Trophoblast cell (in vitro differentiated cells and primary cell): Measurements from ENCODE around the gene USP48.

ENCODE experiments used
- DNase-seq, 2 donors: peaks; one replicate each; pipeline ENCODE4 v3.0.0-alpha.2; 2016
- H2AFZ ChIP-seq: 2 replicates; pipeline ENCODE4 v1.6.1; 2013; ENCODE audit warnings: low read length, moderate library complexity, mild to moderate bottlenecking; ENCODE audit not compliant: insufficient read depth, poor library complexity
- H2AK5ac ChIP-seq: 2 replicates; pipeline ENCODE4 v1.6.1; 2013; ENCODE audit warnings: mild to moderate bottlenecking, low read length
- H2BK120ac ChIP-seq: 2 replicates; pipeline ENCODE4 v1.6.1; 2013; ENCODE audit warnings: low read length, mild to moderate bottlenecking, moderate library complexity; ENCODE audit not compliant: insufficient read depth, poor library complexity
- H2BK12ac ChIP-seq: 2 replicates; pipeline ENCODE4 v1.6.1; 2013; ENCODE audit warnings: mild to moderate bottlenecking, low read length, moderate library complexity
- H2BK5ac ChIP-seq: 2 replicates; pipeline ENCODE4 v1.6.1; 2013; ENCODE audit warnings: low read length, low read depth, moderate library complexity, mild to moderate bottlenecking; ENCODE audit not compliant: poor library complexity
- H3K14ac ChIP-seq: 2 replicates; pipeline ENCODE4 v1.6.1; 2013; ENCODE audit warnings: mild to moderate bottlenecking, low read length
- H3K18ac ChIP-seq: 2 replicates; pipeline ENCODE4 v1.6.1; 2013; ENCODE audit warnings: mild to moderate bottlenecking, low read length
- H3K23ac ChIP-seq: 2 replicates; pipeline ENCODE4 v1.6.1; 2013; ENCODE audit warnings: low read length
- H3K27ac ChIP-seq: 2 replicates; pipeline ENCODE4 v1.5.1; 2013; ENCODE audit warnings: low read depth, mild to moderate bottlenecking, inconsistent platforms, low read length, moderate library complexity
- H3K27me3 ChIP-seq: 2 replicates; pipeline ENCODE4 v1.6.1; 2013; ENCODE audit warnings: inconsistent platforms, mild to moderate bottlenecking, low read length, moderate library complexity; ENCODE audit not compliant: insufficient read depth
- H3K36me3 ChIP-seq, 2 experiments: 1 replicate in 1 of 2; 2 replicates in 1 of 2; pipeline ENCODE4 v1.6.1; 2013; ENCODE audit warnings: low read length in 2 of 2, mild to moderate bottlenecking in 2 of 2, moderate library complexity in 1 of 2; ENCODE audit not compliant: insufficient read depth in 2 of 2, control insufficient read depth in 1 of 2
- H3K4ac ChIP-seq: 2 replicates; pipeline ENCODE4 v1.6.1; 2013; ENCODE audit warnings: low read depth, mild to moderate bottlenecking, low read length, moderate library complexity
- H3K4me1 ChIP-seq, 2 experiments: 1 replicate in 1 of 2; 2 replicates in 1 of 2; pipeline ENCODE4 v1.6.1; 2013; ENCODE audit warnings: low read length in 2 of 2, mild to moderate bottlenecking in 2 of 2, moderate library complexity in 1 of 2; ENCODE audit not compliant: insufficient read depth in 2 of 2, control insufficient read depth in 1 of 2
- H3K4me2 ChIP-seq: 2 replicates; pipeline ENCODE4 v1.6.1; 2013; ENCODE audit warnings: inconsistent platforms, mild to moderate bottlenecking, low read length, moderate library complexity
- H3K4me3 ChIP-seq: 2 replicates; pipeline ENCODE4 v1.5.1; 2013; ENCODE audit warnings: mild to moderate bottlenecking, low read depth, low read length, inconsistent platforms
- H3K79me1 ChIP-seq: one replicate; pipeline ENCODE4 v1.6.1; 2013; ENCODE audit warnings: low read length
- H3K79me2 ChIP-seq: 2 replicates; pipeline ENCODE4 v1.6.1; 2013; ENCODE audit warnings: low read length, mild to moderate bottlenecking; ENCODE audit not compliant: control insufficient read depth, insufficient read depth, poor library complexity
- H3K9ac ChIP-seq: 2 replicates; pipeline ENCODE4 v1.6.1; 2013; ENCODE audit warnings: mild to moderate bottlenecking, low read length
- H3K9me3 ChIP-seq: 2 replicates; pipeline ENCODE4 v1.6.1; 2013; ENCODE audit warnings: low read depth, mild to moderate bottlenecking, control low read depth, inconsistent platforms, low read length; ENCODE audit not compliant: insufficient read depth
- H4K12ac ChIP-seq: 2 replicates; pipeline ENCODE4 v1.6.1; 2013; ENCODE audit warnings: low read depth, mild to moderate bottlenecking, low read length, moderate library complexity
- H4K8ac ChIP-seq: 2 replicates; pipeline ENCODE4 v1.6.1; 2013; ENCODE audit warnings: low read depth, mild to moderate bottlenecking, low read length, moderate library complexity
- H4K91ac ChIP-seq: one replicate; pipeline ENCODE4 v1.6.1; 2013; ENCODE audit warnings: low read depth, mild to moderate bottlenecking, low read length, moderate library complexity
- WGBS: extraction: QIAGEN DNeasy Blood & Tissue Kit; methylation state at CpG from one replicate; pipeline ENCODE4 v1.1.7; 2013; ENCODE audit warnings: missing lambda C conversion rate; ENCODE audit not compliant: insufficient read length, insufficient coverage; ENCODE audit errors: extremely low coverage; 5-methylcytosine and 5-hydroxymethylcytosine counted together

USP48 gene

DNA sequence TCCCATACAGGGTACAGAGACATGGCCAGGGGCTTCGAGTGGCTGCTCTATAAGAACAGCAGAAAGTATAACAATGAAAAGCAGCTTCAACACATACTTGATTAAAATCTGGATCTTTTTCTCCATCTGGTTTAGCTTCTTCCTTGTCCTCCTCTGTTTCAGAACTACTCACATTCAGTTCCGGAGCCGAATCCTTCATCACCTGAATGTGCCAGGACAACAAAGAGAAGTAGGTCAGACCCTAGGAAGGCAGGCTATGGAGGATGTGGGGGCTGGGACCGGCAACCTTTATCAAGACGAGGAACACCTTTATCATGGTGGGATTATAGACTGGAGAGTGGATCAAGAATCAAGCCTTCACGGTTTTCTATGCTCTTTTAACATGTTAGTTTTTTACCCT is 81.5 kb downstream of the USP48 start:
- Histone ChIP-seq H3K79me2 (no peaks in the 10 kb centered on the region), H2BK120ac (no peak overlapping the region), H3K4me3 (no peak overlapping the region), H3K23ac (no peak overlapping the region), H4K12ac (no peak overlapping the region), H3K36me3 (peaks cover 10 to 26% of the 10 kb centered on the region in 2 experiments), H2BK12ac (no peak overlapping the region), H3K4me2 (no peak overlapping the region), H3K18ac (no peak overlapping the region), H4K91ac (no peak overlapping the region), H3K9me3 (no peaks in the 10 kb centered on the region), H2BK5ac (no peak overlapping the region), H4K8ac (no peak overlapping the region), H3K14ac (no peak overlapping the region), H2AFZ (no peak overlapping the region), H2AK5ac (no peak overlapping the region), H3K9ac (no peak overlapping the region), H3K27me3 (no peaks in the 10 kb centered on the region), H3K4me1 (no peaks in the 10 kb centered on the region), H3K27ac (no peak overlapping the region), H3K79me1 (no peaks in the 10 kb centered on the region), H3K4ac (no peak overlapping the region)
- no CpG with 5 or more reads among the region's 6 CpGs for WGBS
- DNase-seq, result no peak

DNA sequence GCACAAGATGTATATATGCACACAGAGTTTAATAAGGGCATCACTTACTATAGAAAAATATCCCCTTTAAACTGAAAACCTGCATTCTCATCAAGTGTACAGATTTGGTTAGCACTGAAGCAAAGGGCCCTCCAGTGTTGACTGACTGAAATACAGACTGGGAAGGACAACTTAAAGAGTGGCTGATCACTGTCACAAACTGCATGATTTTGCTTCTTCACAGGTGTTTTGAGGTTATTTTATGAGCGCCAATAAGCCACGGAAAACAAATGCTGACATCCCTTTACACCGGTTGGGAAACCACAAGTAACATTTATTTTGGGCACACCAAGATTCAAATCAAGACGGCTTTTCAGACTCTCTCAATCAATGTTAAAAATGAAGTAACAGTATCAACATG is 82.9 kb downstream of the USP48 start:
- no CpG with 5 or more reads among the region's 4 CpGs for WGBS
- DNase-seq, result no peak
- no peak overlapping the region for H3K4me2 ChIP-seq
- H3K9me3 ChIP-seq, result peaks cover 1% of the 10 kb centered on the region
- H3K36me3 ChIP-seq, result peaks cover 13 to 22% of the 10 kb centered on the region in 2 experiments
- no peak overlapping the region for H3K4ac ChIP-seq
- H4K8ac ChIP-seq, result no peak overlapping the region
- no peak overlapping the region for H3K27ac ChIP-seq
- H2BK5ac ChIP-seq, result no peak overlapping the region
- H2BK12ac ChIP-seq, result no peak overlapping the region
- no peak overlapping the region for H2AK5ac ChIP-seq
- H3K23ac ChIP-seq, result no peak overlapping the region
- H3K18ac ChIP-seq, result no peak overlapping the region
- H3K4me3 ChIP-seq, result no peak overlapping the region
- no peak overlapping the region for H4K91ac ChIP-seq
- no peak overlapping the region for H2AFZ ChIP-seq
- no peaks in the 10 kb centered on the region for H3K79me2 ChIP-seq
- no peaks in the 10 kb centered on the region for H3K27me3 ChIP-seq
- H4K12ac ChIP-seq, result no peak overlapping the region
- H2BK120ac ChIP-seq, result no peak overlapping the region
- H3K4me1 ChIP-seq, result no peaks in the 10 kb centered on the region
- no peak overlapping the region for H3K9ac ChIP-seq
- no peak overlapping the region for H3K14ac ChIP-seq
- H3K79me1 ChIP-seq, result no peaks in the 10 kb centered on the region

DNA sequence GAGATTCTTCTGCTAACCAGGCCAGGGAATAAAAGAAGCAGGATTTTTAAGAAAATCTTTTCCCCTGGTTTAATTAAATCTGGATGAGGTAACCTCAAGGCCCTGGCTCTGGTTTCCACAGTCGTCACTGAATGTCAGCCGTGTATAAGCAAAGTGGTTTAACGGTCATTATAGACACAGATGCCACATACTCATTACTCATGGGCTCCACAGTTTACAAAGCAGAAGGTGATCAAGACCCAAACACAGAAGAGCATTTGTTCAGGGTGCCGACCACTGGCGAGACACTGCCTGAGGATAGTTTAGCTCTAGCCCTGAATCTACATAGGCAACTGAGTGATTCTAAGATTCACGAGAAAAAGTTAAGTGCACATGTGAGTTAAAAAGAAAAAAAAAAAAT is 86.0 kb downstream of the USP48 start:
- Histone ChIP-seq H3K9me3 (peaks cover 1% of the 10 kb centered on the region), H3K4ac (no peak overlapping the region), H3K23ac (no peak overlapping the region), H3K4me2 (no peak overlapping the region), H4K8ac (no peak overlapping the region), H3K79me1 (no peaks in the 10 kb centered on the region), H2BK12ac (no peak overlapping the region), H3K36me3 (peaks cover 16 to 27% of the 10 kb centered on the region in 2 experiments), H4K91ac (no peak overlapping the region), H3K4me1 (no peaks in the 10 kb centered on the region), H2AFZ (no peak overlapping the region), H3K9ac (no peak overlapping the region), H2BK5ac (no peak overlapping the region), H2AK5ac (no peak overlapping the region), H3K27me3 (no peaks in the 10 kb centered on the region), H3K79me2 (no peaks in the 10 kb centered on the region), H2BK120ac (no peak overlapping the region), H3K4me3 (no peak overlapping the region), H3K27ac (no peak overlapping the region), H4K12ac (no peak overlapping the region), H3K14ac (no peak overlapping the region), H3K18ac (no peak overlapping the region)
- no CpG with 5 or more reads among the region's 6 CpGs for WGBS
- DNase-seq, result no peak

DNA sequence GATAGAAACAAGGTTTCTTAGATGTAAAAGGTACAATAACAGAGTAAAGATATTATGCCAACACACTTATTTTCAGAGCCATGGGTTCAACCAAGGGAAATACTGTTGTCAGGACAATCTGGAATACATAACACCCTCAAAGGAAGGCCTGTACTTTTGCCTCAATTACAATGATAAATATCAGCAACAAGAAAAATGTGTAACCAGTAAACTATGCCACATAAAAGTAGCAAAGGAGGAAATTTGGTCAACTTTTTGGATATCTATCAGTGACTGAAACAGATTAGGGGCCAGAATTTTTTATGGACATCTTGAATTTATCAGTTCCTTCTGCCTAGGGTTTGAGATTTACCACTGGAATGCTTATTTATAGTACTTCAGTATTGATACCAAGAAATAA is 89.2 kb downstream of the USP48 start:
- Histone ChIP-seq H4K8ac (no peak overlapping the region), H3K27me3 (no peaks in the 10 kb centered on the region), H3K9me3 (peaks cover 1% of the 10 kb centered on the region), H2BK12ac (no peak overlapping the region), H2BK120ac (no peak overlapping the region), H3K9ac (no peak overlapping the region), H3K4ac (no peak overlapping the region), H3K36me3 (peaks cover 11 to 22% of the 10 kb centered on the region in 2 experiments), H3K18ac (no peak overlapping the region), H3K79me2 (no peaks in the 10 kb centered on the region), H3K79me1 (no peaks in the 10 kb centered on the region), H2BK5ac (no peak overlapping the region), H3K23ac (no peak overlapping the region), H3K4me3 (no peak overlapping the region), H3K14ac (no peak overlapping the region), H4K12ac (no peak overlapping the region), H2AFZ (no peak overlapping the region), H3K4me2 (no peak overlapping the region), H2AK5ac (no peak overlapping the region), H4K91ac (no peak overlapping the region), H3K4me1 (no peaks in the 10 kb centered on the region), H3K27ac (no peak overlapping the region)
- peak in 1 of 2 donors; percentile 27 for DNase-seq
